Activated CD4-positive, alpha-beta T cell treated with anti-CD3 and anti-CD28 coated beads for 24 hours (primary cell): Measurements from ENCODE around the gene TUBGCP6.

Experiments
- DNase-seq, 2 donors: peaks; one replicate each; pipeline ENCODE4 v3.0.0-alpha.2; 2020; ENCODE audit warnings: low read depth in 2 of 2

Gene TUBGCP6

DNA sequence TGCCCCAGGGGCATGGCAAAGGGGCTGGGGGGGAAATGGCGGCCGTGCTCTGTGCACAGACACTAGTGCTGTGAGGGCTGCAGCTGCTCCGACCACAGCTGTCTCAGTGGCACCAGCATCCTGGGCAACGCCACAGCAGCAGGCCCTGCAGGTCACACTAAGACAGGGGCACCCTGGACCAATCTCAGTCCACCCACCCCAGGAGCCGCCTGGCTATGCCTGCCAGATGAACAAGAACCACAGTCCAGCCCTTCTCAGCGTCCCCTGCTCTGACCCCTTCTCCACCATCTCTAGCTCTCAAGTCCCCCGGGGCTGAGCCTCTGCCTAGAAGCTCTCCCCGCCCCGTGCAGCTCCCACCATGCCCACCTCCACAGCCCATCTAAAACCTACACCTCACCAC lies 16.5 kb downstream of the TUBGCP6 start:
- DNase-seq = no peak

DNA sequence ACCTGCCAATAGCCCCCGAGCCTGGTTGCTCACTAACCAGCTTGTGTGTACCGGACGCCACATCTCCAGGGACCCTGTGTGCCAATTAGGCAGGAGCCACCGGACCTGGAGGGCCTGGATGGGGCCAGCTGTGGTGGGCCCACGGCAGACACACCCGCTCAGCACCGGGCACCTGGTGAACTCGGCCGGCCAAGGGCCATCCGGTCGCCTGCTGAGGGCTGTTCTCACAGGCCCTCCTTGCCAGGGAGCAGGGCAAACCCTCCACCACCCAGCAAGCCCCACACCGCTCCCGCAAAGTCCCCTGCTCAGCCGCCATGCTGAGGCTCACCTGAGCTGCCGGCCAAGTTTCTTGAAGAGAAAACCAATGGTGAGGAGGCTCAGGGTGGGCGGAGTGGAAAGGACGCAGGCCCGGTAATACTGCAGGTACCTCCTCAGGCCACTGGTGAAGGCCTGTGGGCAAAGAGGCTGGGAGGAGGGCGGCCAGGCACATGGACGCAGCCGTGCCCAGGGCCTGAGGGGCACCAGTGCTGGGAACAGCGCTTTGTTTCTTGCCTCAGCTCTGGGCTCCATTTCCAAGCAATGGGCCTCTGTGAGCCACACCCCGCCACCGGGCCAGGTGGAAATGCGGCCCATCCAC lies 17.1 kb downstream of the TUBGCP6 start:
- DNase-seq = no peak

DNA sequence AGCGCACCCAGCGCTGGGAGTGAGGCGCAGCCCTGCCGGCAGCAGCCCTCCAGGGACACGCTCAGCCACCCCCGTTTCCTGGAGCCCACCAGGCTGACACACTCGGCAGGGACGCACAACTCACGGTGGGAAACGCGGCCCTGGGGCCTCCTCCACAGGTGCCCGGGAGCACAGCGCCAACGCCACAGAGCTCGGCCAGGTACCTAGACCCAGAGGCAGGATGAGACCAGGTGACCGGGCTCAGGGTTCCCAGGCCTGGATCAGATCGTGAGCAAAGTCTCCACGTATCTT lies 18.0 kb downstream of the TUBGCP6 start:
- no peak for DNase-seq

DNA sequence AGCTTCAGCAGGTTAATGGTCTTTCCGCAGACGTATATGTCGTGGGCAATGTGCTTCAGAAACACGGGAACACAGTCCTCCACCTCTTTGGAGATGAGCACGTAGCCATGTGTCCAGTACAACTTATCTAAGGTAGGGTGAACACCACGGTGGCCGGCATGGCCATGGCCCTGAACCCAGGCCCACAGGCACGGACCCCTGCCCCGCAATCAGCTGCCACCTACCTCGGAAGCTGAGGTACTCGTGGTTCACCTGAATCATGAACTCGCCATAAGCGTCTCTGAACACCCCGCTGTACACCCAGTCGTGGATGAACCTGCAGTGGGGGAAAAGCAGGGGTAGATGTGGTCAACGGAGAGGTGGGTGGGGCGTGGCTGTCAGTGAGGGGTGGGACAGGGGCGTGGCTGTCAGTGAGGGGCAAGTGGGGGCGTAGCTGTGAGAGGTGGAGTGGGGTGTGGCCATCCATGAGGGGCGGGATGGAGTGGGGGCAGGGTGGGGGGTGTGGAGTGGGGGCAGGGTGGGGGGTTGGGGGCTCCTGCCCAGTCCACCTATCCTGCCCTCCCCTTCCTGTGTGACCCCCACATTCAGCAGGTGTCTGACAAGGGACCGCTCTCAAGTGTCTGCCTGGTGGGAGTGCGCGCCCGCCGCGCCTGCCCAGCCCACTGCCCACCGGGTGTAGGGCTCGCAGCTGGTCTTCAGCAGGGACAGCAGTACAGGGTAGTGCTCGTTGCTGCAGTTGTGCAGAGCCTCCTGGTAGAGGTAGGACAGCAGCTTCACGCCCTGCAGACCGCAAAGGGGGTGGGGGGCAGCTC lies 18.6 kb downstream of the TUBGCP6 start:
- no peak for DNase-seq

DNA sequence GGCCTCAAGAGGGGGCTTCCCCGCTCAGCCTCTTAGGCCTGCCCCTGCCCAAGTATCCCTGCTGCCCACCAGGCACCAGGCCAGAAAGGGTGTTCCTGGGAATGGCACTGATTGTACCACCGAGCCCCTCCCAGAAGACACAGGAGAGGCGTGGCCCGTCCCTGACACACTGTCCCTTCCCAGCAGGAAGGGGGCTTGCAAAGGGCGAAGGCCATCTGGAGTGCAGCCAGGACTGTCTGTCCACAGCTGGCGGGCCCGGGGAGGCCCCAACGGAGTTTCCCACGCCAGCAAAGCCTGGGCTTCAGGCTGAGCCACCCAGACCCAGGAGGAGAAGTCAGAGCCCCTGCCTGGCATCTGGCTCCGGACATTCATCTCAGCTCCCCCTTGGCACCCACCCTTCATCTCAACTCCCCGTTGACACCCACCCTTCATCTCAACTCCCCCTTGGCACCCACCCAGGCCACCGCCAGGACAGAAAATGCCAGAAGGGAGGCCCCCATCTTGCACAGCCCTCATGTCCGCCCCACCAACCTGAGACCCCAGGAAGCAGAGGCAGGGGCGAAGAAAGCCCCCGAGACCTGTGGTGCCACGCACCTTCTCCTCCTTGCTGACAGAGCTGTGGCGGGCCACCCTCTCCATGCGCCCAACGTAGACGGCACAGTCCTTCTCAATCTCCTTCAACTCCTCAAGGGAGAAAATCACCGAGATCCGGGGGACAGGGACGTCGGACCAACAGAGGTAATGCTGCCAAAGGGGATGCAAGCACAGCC lies 19.4 kb downstream of the TUBGCP6 start:
- no peak for DNase-seq

DNA sequence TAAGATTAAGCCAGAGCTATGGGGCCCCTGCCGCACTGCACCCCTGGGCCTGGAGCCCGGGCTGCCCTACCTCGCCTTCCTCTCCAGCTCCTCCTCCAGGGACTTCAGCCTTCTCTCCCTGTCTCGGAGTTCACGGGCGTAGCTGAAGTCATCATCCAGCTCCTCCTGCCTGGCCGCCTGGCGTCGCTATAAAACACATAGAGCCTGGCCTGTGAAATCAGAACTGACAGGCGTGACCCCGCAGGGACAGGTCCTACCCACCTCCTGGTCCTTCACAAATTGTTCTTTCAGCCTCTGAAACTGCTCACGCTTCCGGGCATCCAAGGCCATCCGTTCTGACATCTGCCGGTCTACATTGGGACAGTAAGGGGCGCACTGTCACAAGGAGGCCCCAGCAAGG lies 20.8 kb downstream of the TUBGCP6 start:
- DNase-seq = no peak

DNA sequence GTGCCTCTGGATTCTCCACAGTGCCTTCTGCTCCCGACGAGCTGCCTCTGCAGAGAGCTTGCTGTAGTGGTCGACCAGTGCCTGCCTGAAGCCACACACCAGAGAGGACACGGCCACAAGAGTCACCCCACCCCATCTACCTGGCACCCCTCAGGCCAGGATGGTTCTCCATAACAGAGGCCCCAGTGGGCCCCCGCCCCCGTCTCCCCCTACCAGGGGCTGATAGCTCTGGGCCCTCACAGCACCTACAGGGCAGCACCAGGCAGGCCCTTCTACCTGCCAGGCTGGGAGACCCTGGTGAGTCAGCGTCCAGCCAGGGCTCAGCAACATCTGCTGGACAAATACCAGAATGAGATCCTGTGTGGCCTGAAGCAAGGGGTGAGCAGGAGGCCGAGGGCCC lies 22.3 kb downstream of the TUBGCP6 start:
- no peak for DNase-seq

DNA sequence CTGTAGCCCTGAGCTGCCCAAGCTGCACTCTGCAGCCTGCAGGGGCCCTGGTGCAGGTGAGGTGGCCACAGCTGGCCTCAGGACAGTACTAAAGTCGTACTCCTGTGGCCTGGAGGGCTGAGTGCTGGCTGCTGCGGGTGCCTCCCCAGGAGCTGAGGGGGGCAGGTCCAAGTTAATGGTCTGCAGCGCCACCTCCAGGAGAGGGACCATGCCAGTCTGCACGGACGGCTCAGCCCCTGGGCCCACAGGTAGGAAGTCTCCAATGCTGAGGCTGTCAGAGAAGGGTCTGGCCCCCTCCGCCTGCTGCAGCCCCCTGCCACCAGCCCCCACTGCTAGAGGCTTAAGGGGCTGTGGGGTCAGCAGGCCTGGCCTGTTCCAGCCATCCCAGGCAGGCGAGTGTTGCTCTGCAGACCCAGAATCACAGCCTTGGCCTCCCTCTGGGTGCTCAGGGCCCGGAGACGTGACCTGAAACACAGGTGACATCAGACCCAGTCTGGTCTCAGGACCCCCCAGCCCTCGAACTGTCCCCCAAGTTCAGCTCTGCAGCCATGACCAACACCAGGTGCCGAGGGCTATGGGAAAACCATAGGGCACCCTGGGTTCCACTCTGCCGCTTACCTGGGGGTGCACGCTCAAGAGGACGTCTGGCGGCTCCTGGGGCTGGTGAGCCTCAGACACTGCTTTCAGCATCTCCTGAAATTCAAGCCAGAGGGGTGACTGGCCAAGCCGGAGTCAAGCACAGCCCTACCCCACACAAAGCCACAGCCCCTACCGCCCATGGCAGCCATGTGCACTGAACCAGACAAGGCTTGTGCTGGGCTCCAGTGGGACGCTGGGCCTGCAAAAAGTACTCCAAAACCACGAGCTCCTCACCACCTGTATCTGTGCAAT lies 23.2 kb downstream of the TUBGCP6 start:
- no peak for DNase-seq

DNA sequence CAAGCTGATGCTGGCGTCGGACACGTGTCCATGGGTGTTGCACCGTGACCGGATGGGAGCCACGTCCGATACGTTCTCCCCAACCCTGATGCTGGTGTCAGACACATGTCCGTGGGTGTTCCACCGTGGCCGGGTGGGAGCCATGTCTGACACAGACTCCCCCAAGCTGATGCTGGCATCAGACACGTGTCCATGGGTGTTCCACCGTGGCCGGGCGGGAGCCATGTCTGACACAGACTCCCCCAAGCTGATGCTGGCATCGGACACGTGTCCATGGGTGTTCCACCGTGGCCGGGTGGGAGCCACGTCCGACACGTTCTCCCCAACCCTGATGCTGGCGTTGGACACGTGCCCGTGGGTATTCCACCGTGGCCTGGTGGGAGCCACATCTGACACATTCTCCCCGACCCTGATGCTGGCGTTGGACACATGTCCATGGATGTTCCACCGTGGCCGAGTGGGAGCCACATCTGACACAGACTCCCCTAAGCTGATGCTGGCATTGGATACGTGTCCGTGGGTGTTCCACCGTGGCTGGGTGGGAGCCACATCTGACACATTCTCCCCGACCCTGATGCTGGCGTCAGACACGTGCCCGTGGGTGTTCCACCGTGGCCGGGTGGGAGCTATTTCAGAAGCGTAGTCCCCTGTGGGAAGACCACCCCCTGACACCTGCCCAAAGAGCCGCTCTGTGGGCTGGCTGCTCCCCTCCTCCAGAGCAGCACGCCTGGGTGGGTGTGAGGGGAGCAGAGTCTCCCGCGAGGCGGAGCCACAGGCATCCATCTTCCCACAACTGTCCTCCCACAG lies 24.0 kb downstream of the TUBGCP6 start:
- no peak for DNase-seq

DNA sequence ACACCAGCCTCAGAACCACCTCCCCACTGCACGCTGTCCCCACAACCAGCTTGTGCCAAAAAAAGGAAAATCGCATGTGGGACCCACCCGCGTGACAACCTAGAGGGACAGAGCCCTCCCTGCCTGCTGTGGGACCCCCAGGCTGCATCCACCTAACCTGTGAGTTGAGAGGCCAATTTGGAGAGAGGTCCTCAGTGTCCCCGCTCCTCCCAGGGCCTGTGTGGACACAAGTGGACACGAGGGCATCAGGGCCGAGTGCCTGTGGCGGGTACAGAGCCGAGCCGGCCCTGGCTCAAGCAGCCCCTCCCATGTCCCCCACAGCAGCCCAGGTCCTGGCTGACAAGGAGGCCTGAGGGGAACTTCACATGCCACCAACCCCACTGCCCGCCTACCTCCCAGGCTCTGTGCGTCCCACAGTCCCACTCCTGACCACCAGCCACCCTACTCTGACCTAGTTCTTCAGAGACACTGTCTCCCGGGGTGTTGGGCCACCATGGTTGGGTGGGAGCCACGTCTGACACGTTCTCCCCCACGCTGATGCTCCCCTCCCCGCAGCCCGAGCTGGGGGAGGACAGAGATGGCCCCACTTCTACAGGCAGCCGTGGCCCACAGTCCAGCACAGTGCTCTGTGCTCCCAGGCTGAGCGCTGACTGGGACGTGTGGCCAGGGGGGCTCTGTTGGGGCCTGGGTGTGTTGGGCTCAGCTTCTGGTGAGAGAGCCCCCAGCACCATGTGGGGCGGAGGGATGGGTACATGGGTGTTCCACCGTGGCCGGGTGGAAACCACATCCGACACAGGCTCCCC lies 24.8 kb downstream of the TUBGCP6 start:
- no peak for DNase-seq

DNA sequence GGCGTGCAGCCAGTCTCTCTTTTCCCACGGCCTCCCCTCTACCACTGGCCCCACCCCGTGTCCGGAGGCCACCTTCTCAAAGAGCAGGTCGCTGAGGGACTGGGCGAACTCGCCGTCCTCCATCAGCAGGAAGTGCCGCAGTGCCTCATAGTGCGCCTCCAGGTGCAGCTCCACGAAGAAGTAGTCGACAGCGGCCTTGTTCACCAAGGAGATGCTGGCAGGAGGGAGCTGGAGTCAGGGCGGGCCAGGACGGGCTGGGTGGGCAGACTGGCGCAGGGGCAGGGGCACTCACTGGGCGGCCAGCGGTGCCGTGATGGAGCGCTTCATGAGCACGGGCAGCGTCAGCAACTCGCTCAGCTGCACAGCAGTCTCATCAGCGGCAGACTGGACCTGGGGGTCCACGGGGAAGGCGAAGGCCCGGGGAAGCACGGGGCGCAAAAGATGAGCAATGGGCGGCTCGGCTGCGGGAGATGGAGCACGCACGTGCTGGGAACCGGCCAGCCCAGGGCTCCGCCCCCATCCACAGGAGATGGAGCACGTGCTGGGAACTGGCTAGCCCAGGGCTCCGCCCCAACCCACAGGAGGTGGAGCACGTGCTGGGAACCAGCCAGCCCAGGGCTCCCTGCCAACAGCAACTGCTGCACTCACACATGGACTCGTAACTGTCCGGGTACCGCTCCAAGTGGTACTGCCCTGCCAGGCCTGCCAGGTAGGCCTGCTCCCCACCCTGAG lies 25.7 kb downstream of the TUBGCP6 start:
- DNase-seq = no peak

DNA sequence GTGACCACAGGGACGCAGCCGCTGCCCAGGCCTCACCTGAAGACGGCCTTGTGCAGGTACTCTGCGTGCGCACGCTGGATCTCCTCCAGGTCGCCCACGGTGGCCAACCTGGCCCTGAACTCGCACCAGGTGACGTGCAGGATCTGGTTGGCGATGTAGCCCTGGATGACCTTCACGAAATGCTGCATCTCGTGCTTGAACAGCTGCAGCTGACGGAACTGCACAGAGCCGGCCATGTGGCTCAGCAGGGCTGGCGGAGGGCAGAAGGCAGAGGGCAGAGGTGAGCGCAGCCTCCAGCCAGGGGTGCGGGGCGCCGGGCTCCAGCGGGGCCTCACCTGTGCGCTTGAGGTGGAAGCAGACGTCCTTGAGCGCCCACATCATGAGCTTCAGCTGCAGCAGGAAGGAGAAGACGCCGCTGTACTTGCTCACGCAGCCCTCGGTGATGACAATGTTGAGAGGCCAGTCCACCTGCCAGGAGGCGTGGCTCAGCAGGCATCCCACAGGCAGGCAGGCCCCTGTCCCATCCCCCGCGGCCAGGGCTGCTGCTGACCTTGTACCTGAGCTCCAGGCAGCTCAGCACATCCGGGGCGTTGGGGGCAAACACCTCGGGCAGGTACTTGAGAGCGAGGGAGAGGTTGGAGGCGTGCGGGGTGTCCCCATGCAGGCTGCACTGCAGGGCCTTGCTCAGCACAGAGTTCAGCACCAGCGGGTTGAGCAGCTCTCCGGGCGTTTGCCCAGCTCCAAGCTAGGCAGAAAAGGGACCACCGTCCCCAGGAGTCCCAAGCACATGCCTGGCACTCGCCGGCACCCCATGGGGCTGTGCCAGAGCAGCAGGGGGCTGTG lies 26.4 kb downstream of the TUBGCP6 start:
- DNase-seq = no peak

DNA sequence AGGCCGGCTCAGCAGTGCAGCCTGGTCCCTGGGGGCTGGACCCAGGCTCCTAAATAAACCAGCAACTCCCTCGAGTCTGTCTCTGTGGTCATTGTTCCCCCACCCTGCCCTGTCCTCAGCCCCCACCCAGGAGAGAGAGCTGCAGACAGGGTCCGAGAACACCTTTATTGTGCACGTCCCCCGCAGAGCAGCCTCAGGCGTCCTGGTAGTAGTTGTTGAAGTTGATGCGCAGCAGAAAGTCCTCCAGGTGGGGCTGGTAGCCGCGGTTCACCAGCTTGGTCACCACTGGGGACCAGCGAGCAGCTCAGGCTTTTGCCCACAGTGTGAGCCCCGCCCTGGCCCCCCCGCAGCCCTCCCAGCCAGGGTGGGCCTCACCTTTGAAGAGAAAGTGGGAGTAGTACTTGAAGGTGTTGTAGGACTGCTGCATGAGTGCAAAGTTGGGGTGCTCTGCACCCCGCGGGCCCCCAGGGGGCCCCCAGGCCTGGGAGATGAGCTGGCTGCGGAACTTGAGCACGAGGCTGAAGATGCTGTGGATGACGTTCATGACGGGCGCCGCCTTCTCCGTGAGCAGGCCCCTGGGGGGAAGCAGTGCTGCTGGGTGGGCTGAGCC lies 27.2 kb downstream of the TUBGCP6 start:
- no peak for DNase-seq

DNA sequence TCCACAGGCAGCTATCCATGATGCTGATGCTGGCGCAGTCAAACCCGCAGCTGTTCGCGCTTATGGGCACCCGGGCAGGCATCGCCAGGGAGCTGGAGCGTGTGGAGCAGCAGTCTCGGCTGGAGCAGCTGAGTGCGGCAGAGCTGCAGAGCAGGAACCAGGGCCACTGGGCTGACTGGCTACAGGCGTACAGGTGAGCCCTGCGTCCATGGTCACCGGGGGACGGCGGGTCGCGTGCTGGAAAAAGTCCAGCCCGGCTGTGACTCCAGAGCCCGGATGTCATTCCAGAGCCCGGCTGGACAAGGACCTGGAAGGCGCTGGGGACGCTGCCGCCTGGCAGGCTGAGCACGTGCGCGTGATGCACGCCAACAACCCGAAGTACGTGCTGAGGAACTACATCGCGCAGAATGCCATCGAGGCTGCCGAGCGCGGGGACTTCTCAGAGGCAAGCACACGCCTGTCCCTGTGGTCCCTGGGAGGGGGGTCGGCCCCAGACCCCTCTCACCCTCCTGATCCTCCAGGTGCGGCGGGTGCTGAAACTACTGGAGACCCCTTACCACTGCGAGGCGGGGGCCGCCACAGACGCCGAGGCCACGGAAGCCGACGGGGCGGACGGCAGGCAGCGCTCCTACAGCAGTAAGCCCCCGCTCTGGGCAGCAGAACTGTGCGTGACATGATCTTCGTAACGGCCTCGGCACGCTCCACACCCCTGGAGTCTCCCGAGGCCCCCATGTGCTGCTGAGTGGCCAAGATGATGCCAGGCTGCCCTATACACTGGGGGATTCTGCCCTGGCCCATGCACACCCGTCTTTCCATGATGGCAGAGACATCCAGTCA lies 27.9 kb downstream of the TUBGCP6 start:
- no peak for DNase-seq

DNA sequence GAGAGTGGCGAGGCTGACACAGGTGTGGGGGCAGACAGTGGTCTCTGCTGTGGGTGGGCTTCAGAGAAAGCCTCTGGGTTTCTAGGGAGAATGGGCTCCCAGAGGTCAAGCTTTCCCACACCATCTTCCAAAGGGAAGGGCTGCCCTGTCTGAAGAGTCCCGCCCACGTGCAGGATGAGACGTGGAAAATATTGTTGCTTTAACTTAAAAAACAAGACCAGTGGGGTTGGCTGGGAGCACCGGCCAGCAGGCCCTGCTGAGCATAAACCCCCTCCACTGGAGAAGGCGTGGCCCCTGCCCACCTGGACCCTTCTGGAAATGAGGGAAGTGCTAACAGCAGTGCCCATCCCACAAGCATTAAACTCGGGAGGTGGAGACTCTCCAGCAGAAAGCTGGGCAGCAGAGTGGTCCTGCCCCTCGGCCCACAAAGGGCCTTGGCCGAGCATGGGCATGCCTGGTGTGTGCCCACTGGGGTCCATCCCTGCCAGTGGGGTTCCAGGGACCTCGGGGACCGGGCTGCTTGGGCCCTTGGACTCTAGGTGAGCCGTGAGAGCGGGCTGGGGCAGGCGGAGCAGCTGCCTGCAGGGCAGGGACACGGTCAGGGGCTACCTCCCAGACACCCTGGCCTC lies 28.7 kb downstream of the TUBGCP6 start:
- no peak for DNase-seq

DNA sequence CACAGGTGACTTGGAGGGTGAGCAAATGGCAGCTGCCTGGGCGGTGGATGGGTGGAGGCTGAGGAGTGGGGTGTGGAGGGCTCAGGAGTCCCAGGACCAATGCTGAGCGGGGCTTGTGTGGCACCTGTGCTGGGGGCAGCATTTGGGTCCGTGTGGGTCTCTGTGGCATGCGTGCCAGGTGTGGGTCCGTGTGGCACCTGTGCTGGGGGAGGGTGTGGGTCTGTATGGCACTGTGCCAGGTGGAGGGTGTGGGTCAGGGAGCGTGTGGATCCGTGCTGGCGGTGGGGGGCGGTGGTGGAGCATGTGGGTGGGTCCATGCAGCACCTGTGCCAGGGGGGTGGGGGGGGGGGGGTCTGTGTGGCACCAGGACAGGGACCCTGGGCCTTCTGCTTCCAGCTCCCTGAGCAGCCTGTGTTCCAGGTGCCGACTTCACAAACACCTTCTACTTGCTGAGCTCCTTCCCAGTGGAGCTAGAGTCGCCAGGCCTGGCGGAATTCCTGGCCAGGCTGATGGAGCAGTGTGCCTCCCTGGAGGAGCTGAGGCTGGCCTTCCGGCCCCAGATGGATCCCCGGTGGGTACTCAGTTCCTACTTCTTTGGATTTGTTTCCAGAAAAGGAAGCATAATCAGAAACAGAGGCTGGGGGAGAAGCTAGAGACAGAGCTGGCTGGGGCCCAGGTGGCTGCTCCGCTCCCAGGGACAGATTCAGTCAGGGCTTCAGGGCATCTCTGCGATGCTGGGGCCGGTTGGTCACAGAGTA lies 29.3 kb downstream of the TUBGCP6 start:
- no peak for DNase-seq
